ENCODE measurements around the gene RBX1.

The RBX1 gene

GRCh38 chr22:40951795-40952605 is 822 bp downstream of the RBX1 start:
- H3K4me3 ChIP-seq (ENCODE audit: low read depth, low read length), result peak overlapping the region; percentile 99
- TF ChIP-seq CTCF (IDR thresholded peaks at IDR 0.05; ENCODE audit: low read depth, low read length) (no peak), MYC (IDR thresholded peaks at IDR 0.05; ENCODE audit: low read depth, low read length) (no peak; the same call in 1 of the 2 replicates), POLR2A (IDR thresholded peaks at IDR 0.05; ENCODE audit: extremely low read depth, insufficient read length) (no peak)
- TF ChIP-seq, protein P1, sequence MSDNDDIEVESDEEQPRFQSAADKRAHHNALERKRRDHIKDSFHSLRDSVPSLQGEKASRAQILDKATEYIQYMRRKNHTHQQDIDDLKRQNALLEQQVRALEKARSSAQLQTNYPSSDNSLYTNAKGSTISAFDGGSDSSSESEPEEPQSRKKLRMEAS (IDR thresholded peaks at IDR 0.05; ENCODE audit: low read depth, low read length), result no peak
- DNase-seq (ENCODE audit: low read depth), result no peak

GRCh38 chr22:40953471-40953870 is 2.3 kb downstream of the RBX1 start:
- DNase-seq (ENCODE audit: low read depth), result no peak
- TF ChIP-seq, protein P1 (IDR thresholded peaks at IDR 0.05; ENCODE audit: low read depth, low read length), result no peak
- TF ChIP-seq MYC (IDR thresholded peaks at IDR 0.05; ENCODE audit: low read depth, low read length), result no peak
- peak overlapping the region; percentile 99 for H3K4me3 ChIP-seq (ENCODE audit: low read depth, low read length)

GRCh38 chr22:40954113-40954512 is 2.9 kb downstream of the RBX1 start:
- DNase-seq (ENCODE audit: low read depth), result no peak
- TF ChIP-seq, protein P1 (IDR thresholded peaks at IDR 0.05; ENCODE audit: low read depth, low read length), result no peak
- TF ChIP-seq CTCF (IDR thresholded peaks at IDR 0.05; ENCODE audit: low read depth, low read length), result no peak
- no peak for TF ChIP-seq POLR2A (IDR thresholded peaks at IDR 0.05; ENCODE audit: extremely low read depth, insufficient read length)
- no peak for TF ChIP-seq MYC (IDR thresholded peaks at IDR 0.05; ENCODE audit: low read depth, low read length)
- no peak overlapping the region for H3K4me3 ChIP-seq (ENCODE audit: low read depth, low read length)

GRCh38 chr22:40955571-40955970 is 4.4 kb downstream of the RBX1 start:
- no peak overlapping the region for H3K4me3 ChIP-seq (ENCODE audit: low read depth, low read length)
- TF ChIP-seq, protein P1 (IDR thresholded peaks at IDR 0.05; ENCODE audit: low read depth, low read length), result no peak
- TF ChIP-seq MYC (IDR thresholded peaks at IDR 0.05; ENCODE audit: low read depth, low read length) (no peak), POLR2A (IDR thresholded peaks at IDR 0.05; ENCODE audit: extremely low read depth, insufficient read length) (no peak), CTCF (IDR thresholded peaks at IDR 0.05; ENCODE audit: low read depth, low read length) (no peak)
- peak; percentile 41 for DNase-seq (ENCODE audit: low read depth)

GRCh38 chr22:40957601-40958000 is 6.4 kb downstream of the RBX1 start:
- no peak for DNase-seq (ENCODE audit: low read depth)
- H3K4me3 ChIP-seq (ENCODE audit: low read depth, low read length), result no peak overlapping the region
- no peak for TF ChIP-seq MYC (IDR thresholded peaks at IDR 0.05; ENCODE audit: low read depth, low read length)
- TF ChIP-seq, protein P1 (IDR thresholded peaks at IDR 0.05; ENCODE audit: low read depth, low read length), result no peak
- no peak for TF ChIP-seq POLR2A (IDR thresholded peaks at IDR 0.05; ENCODE audit: extremely low read depth, insufficient read length)
- TF ChIP-seq CTCF (IDR thresholded peaks at IDR 0.05; ENCODE audit: low read depth, low read length), result no peak

GRCh38 chr22:40958299-40958698 is 7.1 kb downstream of the RBX1 start:
- TF ChIP-seq POLR2A (IDR thresholded peaks at IDR 0.05; ENCODE audit: extremely low read depth, insufficient read length) (no peak), CTCF (IDR thresholded peaks at IDR 0.05; ENCODE audit: low read depth, low read length) (no peak), MYC (IDR thresholded peaks at IDR 0.05; ENCODE audit: low read depth, low read length) (no peak)
- TF ChIP-seq, protein P1 (IDR thresholded peaks at IDR 0.05; ENCODE audit: low read depth, low read length), result no peak
- DNase-seq (ENCODE audit: low read depth), result no peak
- H3K4me3 ChIP-seq (ENCODE audit: low read depth, low read length), result no peak overlapping the region

Data from NB4 (cell line).